Right forelimb (tissue), 1 donor: ENCODE measurements around the gene SLC25A25.
"Not testable (repeated sequence)": the region's sequence is repeated elsewhere in the genome, so short reads cannot be mapped to it uniquely, and the experiment has no call there.

Source experiments
- DNase-seq: peaks from one replicate; pipeline ENCODE4 v3.0.0-alpha.2; 2018

The SLC25A25 gene

GRCh38 chr9:128098297-128099230 is 30.5 kb downstream of the SLC25A25 start:
- peak; percentile 81 for DNase-seq

- DNase-seq, result no peak
Measured at GRCh38 chr9:128099231-128099931, 31.3 kb downstream of the SLC25A25 start.

- DNase-seq, result no peak
Measured at GRCh38 chr9:128099932-128100491, 32.0 kb downstream of the SLC25A25 start.

GRCh38 chr9:128100581-128100980 is 32.5 kb downstream of the SLC25A25 start:
- DNase-seq, result no peak

- DNase-seq, result no peak
Measured at GRCh38 chr9:128101231-128101661, 33.2 kb downstream of the SLC25A25 start.

GRCh38 chr9:128101690-128102089 is 33.7 kb downstream of the SLC25A25 start:
- no peak for DNase-seq

GRCh38 chr9:128102196-128102595 is 34.2 kb downstream of the SLC25A25 start:
- DNase-seq, result no peak

GRCh38 chr9:128102861-128103588 is 35.0 kb downstream of the SLC25A25 start:
- DNase-seq, result no peak

GRCh38 chr9:128103589-128103962 is 35.5 kb downstream of the SLC25A25 start:
- DNase-seq, result no peak

GRCh38 chr9:128104171-128104618 is 36.2 kb downstream of the SLC25A25 start:
- DNase-seq, result no peak

GRCh38 chr9:128105538-128106175 is 37.6 kb downstream of the SLC25A25 start:
- DNase-seq, result no peak

- no peak for DNase-seq
Measured at GRCh38 chr9:128106181-128106939, 38.3 kb downstream of the SLC25A25 start.

- DNase-seq, result no peak
Measured at GRCh38 chr9:128106940-128107467, 39.0 kb downstream of the SLC25A25 start.

- no peak for DNase-seq
Measured at GRCh38 chr9:128107468-128108268, 39.6 kb downstream of the SLC25A25 start.

GRCh38 chr9:128108269-128109049 is 40.4 kb downstream of the SLC25A25 start:
- DNase-seq, result no peak

- no peak for DNase-seq
Measured at GRCh38 chr9:128109050-128109709, 41.1 kb downstream of the SLC25A25 start.

- DNase-seq, result not testable (repeated sequence)
Measured at GRCh38 chr9:128111726-128112125, 43.7 kb downstream of the SLC25A25 start.

- DNase-seq, result no peak
Measured at GRCh38 chr9:128113526-128114325, 45.7 kb downstream of the SLC25A25 start.
